Melanocyte of skin (primary cell): ENCODE results near the gene SMPD1. TPM values are rescaled to one million over a fixed set of nuclear protein-coding genes. Genes with fewer than 3 reads are reported as not detected.

Experiments
- total RNA-seq, 2 donors: library from RNA; depleted of rRNA; stranded (reverse); fragments of >200 nt; gene quantifications; 2 replicates each; pipeline ENCODE4 v1.2.3, GENCODE V29; 2012

The SMPD1 gene
- 10 to 100 TPM; 36.3 to 68.8 TPM for total RNA-seq

DNA sequence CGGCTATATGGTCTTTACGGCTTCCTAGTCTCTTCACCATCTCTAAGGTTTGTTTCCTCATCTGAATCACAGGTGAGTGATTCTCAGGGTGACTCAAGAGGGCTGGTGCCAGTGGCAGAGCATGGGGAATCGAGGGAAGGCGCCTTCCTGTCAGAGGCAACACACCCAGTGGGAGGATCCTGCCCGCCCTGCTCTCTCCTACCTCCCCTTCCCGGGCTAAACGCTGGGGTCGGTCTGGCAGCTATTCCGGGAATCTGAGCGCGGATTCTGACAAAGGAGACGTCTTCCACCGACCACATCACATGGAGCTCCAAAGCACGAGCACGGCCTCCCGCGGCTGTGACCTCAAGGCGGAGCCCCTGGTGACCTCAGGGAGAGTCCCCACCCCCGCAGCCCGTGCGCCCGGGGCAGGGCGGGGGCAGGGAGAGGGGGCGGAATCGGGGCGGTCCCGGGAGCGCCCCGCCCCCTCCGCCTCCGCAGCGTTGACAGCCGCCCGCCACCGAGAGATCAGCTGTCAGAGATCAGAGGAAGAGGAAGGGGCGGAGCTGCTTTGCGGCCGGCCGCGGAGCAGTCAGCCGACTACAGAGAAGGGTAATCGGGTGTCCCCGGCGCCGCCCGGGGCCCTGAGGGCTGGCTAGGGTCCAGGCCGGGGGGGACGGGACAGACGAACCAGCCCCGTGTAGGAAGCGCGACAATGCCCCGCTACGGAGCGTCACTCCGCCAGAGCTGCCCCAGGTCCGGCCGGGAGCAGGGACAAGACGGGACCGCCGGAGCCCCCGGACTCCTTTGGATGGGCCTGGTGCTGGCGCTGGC is at the start of gene SMPD1:
Gene SMPD1, plus strand, starts transcription at position 570 of the 813 bp plus-strand sequence. Its CDS starts 125 bp downstream, at position 695.

DNA sequence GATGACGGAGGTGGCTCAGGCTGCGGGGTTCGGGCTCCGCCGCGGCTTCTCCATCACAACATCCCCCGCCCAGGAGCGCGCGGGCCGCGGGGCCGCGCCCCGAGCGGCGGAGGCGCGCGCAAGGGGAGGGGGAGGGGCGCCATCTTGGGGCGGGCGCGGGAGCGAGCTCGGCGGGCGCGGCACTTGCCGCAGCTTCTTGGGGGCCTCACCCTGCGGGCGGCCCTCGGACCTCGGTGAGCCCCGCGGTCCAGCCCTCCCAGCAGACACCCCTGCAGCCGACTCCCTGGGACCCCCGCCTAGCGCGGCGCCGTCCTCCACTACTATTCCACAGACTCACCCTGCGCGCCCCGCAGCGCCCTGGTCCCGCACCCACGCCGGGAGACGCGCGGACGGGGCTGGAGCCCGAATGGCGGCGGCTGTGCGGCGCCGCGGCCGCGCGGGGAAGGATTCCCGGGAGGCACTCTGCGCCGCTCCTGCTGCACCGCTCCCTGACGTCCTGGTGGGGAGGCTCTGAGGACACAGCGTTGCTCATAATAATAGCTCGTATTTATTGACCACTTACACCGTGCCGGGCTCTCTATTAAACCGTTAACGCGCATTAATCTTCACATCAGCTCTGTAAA is 28.8 kb downstream of the SMPD1 start, which contains the start of gene APBB1:
Gene APBB1, minus strand, starts transcription at position 86 of the 623 bp plus-strand sequence. CDS start 7,747 bp downstream, outside the sequence.

DNA sequence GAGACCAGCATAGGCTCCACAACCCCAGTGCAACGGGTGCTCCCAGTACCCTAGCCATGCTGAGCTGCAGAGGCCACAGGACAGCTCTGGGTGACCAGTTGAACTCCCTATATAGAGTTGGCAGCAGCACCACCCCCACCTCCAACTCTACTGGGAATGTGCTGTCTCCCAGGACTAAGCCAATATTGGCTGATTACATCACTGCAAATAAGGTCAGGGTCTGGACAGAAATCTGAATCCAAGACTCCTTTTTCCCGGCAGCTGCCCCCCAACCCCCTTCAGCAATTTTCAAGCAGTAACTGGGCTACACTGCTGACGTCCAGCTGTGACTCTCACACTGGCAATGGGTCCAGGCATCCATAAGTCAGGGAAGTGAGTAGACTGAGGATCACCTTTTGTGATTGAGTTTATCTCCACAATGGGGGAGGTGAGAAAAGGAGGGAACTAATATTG is 50.7 kb downstream of the SMPD1 start, which contains the start of gene HPX:
Gene HPX, minus strand, starts transcription at position 82 of the 453 bp plus-strand sequence. Its CDS starts 24 bp downstream, at position 58.

Other genes starting within 250 kb of the SMPD1 start
- gene OR52B2, start 220.1 kb upstream of the SMPD1 start, total RNA-seq = not detected
- not detected for gene OR52W1, start 191.2 kb upstream of the SMPD1 start, total RNA-seq
- gene C11orf42, start 184.9 kb upstream of the SMPD1 start, total RNA-seq = not detected
- gene FHIP1B, start 155.8 kb upstream of the SMPD1 start, total RNA-seq = 10 to 100 TPM; 14.7 to 21.3 TPM
- gene CNGA4, start 151.4 kb upstream of the SMPD1 start, total RNA-seq = under 1 TPM in 1 of 2 donors, not detected in 1; under 0.01 TPM
- not detected for gene CCKBR, start 130.6 kb upstream of the SMPD1 start, total RNA-seq
- 100 to 1,000 TPM; 196 to 200 TPM for gene CAVIN3, start 70.0 kb upstream of the SMPD1 start, total RNA-seq
- gene APBB1, start 28.6 kb downstream of the SMPD1 start, total RNA-seq = 10 to 100 TPM; 54.0 to 85.6 TPM
- 1 to 10 TPM in 1 of 2 donors, under 1 TPM in 1; 0.34 to 1.3 TPM for gene HPX, start 50.5 kb downstream of the SMPD1 start, total RNA-seq
- 10 to 100 TPM; 29.3 to 31.3 TPM for gene TRIM3, start 83.5 kb downstream of the SMPD1 start, total RNA-seq
- 10 to 100 TPM; 60.6 to 60.9 TPM for gene ARFIP2, start 90.9 kb downstream of the SMPD1 start, total RNA-seq
- gene TIMM10B, start 91.0 kb downstream of the SMPD1 start, total RNA-seq = 10 to 100 TPM; 59.5 to 65.9 TPM
- gene DNHD1, start 106.8 kb downstream of the SMPD1 start, total RNA-seq = 10 to 100 TPM in 1 of 2 donors, 1 to 10 TPM in 1; 8.7 to 13.1 TPM
- gene RRP8, start 213.1 kb downstream of the SMPD1 start, total RNA-seq = 10 to 100 TPM; 12.7 to 14.0 TPM
- 100 to 1,000 TPM; 151 to 152 TPM for gene ILK, start 213.3 kb downstream of the SMPD1 start, total RNA-seq
- gene TAF10, start 221.7 kb downstream of the SMPD1 start, total RNA-seq = 10 to 100 TPM; 21.7 to 39.6 TPM
- 100 to 1,000 TPM; 213 to 236 TPM for gene TPP1, start 228.9 kb downstream of the SMPD1 start, total RNA-seq